Myocyte (in vitro differentiated cells): ENCODE data around the gene CFAP61. TPM values are rescaled to one million over a fixed set of nuclear protein-coding genes. Genes with fewer than 3 reads are reported as not detected.
"Not testable (repeated sequence)": the region's sequence is repeated elsewhere in the genome, so short reads cannot be mapped to it uniquely, and the experiment has no call there.

Experiments
- DNase-seq: peaks from one replicate; pipeline ENCODE4 v3.0.0-alpha.2; 2012; ENCODE audit warnings: low read depth
- total RNA-seq: library from RNA; depleted of rRNA; stranded (reverse); fragments of >200 nt; gene quantifications from 2 replicates; pipeline ENCODE4 v1.2.3, GENCODE V29; 2014

The CFAP61 gene
- total RNA-seq, 1 donor from 2014 or later = 0.83 TPM

- DNase-seq = no peak
Measured at GRCh38 chr20:20227013-20227571, 174.8 kb downstream of the CFAP61 start.

- no peak for DNase-seq
Measured at GRCh38 chr20:20228351-20228750, 176.0 kb downstream of the CFAP61 start.

GRCh38 chr20:20229595-20229994 lies 177.3 kb downstream of the CFAP61 start:
- peak; percentile 34 for DNase-seq

GRCh38 chr20:20230741-20231140 lies 178.4 kb downstream of the CFAP61 start:
- no peak for DNase-seq

GRCh38 chr20:20231528-20232298 lies 179.4 kb downstream of the CFAP61 start:
- DNase-seq = no peak

- peak; percentile 87 for DNase-seq
Measured at GRCh38 chr20:20233041-20233514, 180.7 kb downstream of the CFAP61 start.

- DNase-seq = no peak
Measured at GRCh38 chr20:20235681-20236080, 183.3 kb downstream of the CFAP61 start.

- peak; percentile 76 for DNase-seq
Measured at GRCh38 chr20:20237093-20237959, 185.0 kb downstream of the CFAP61 start.

- no peak for DNase-seq
Measured at GRCh38 chr20:20241976-20242375, 189.6 kb downstream of the CFAP61 start.

- not testable (repeated sequence) for DNase-seq
Measured at GRCh38 chr20:20244384-20244783, 192.1 kb downstream of the CFAP61 start.

- no peak for DNase-seq
Measured at GRCh38 chr20:20246996-20247633, 194.8 kb downstream of the CFAP61 start.

GRCh38 chr20:20248620-20249200 lies 196.4 kb downstream of the CFAP61 start:
- DNase-seq = no peak

- DNase-seq = no peak
Measured at GRCh38 chr20:20251317-20251716, 199.0 kb downstream of the CFAP61 start.

GRCh38 chr20:20251836-20252235 lies 199.5 kb downstream of the CFAP61 start:
- DNase-seq = no peak

GRCh38 chr20:20253039-20253743 lies 200.9 kb downstream of the CFAP61 start:
- DNase-seq = no peak

- DNase-seq = no peak
Measured at GRCh38 chr20:20253744-20254330, 201.5 kb downstream of the CFAP61 start.

GRCh38 chr20:20255099-20255498 lies 202.8 kb downstream of the CFAP61 start:
- no peak for DNase-seq

GRCh38 chr20:20259533-20259932 lies 207.2 kb downstream of the CFAP61 start:
- DNase-seq = no peak

GRCh38 chr20:20261159-20261558 lies 208.8 kb downstream of the CFAP61 start:
- DNase-seq = no peak

- no peak for DNase-seq
Measured at GRCh38 chr20:20265210-20265609, 212.9 kb downstream of the CFAP61 start.
